Karpas-422 (cell line): ENCODE data around the gene ELK4. TPM values are rescaled to one million over a fixed set of nuclear protein-coding genes. Genes with fewer than 3 reads are reported as not detected.

ENCODE experiments used
- DNase-seq: peaks from one replicate; pipeline ENCODE4 v3.0.0-alpha.2; 2015
- H2AFZ ChIP-seq: fragments of 200-600 bp; sonication (generic); 2 replicates; pipeline ENCODE4 v1.6.1; 2014; ENCODE audit warnings: antibody characterized with exemption, low read length, mixed read lengths
- H3K27ac ChIP-seq: fragments of 200-600 bp; sonication (generic); 2 replicates; pipeline ENCODE4 v1.5.1; 2014; ENCODE audit warnings: mild to moderate bottlenecking, low read length, moderate library complexity
- H3K27me3 ChIP-seq: fragments of 200-600 bp; sonication (generic); 2 replicates; pipeline ENCODE4 v1.6.1; 2014; ENCODE audit warnings: low read length, mixed read lengths
- H3K36me3 ChIP-seq: fragments of 200-600 bp; sonication (generic); 2 replicates; pipeline ENCODE4 v1.6.1; 2014; ENCODE audit warnings: low read length, mixed read lengths; ENCODE audit not compliant: insufficient read depth
- H3K4me1 ChIP-seq: fragments of 200-600 bp; sonication (generic); 2 replicates; pipeline ENCODE4 v1.6.1; 2014; ENCODE audit warnings: mild to moderate bottlenecking, low read length, mixed read lengths
- H3K4me2 ChIP-seq: fragments of 200-600 bp; sonication (generic); 2 replicates; pipeline ENCODE4 v1.6.1; 2014; ENCODE audit warnings: low read length, low read depth, mild to moderate bottlenecking; ENCODE audit not compliant: poor library complexity, severe bottlenecking
- H3K4me3 ChIP-seq: fragments of 200-600 bp; sonication (generic); 2 replicates; pipeline ENCODE4 v1.5.1; 2014; ENCODE audit warnings: mild to moderate bottlenecking, antibody characterized with exemption, low read length, mixed read lengths
- H3K79me2 ChIP-seq: fragments of 200-600 bp; sonication (generic); 2 replicates; pipeline ENCODE4 v1.6.1; 2014; ENCODE audit warnings: mild to moderate bottlenecking, low read length, mixed read lengths
- H3K9ac ChIP-seq: fragments of 200-600 bp; sonication (generic); 2 replicates; pipeline ENCODE4 v1.6.0; 2014; ENCODE audit warnings: low read length
- H3K9me2 ChIP-seq: fragments of 200-600 bp; sonication (generic), shearing (Covaris generic); replicated peaks from 2 replicates; pipeline ENCODE4 v1.6.0; 2014; ENCODE audit warnings: mild to moderate bottlenecking, low read length, moderate library complexity; ENCODE audit not compliant: insufficient read depth
- H3K9me3 ChIP-seq: fragments of 300-700, 200-600 bp; sonication (generic); 2 replicates; pipeline ENCODE4 v1.6.1; 2014; ENCODE audit warnings: low read length, mixed read lengths
- H4K20me1 ChIP-seq: fragments of 200-600 bp; sonication (generic); 2 replicates; pipeline ENCODE4 v1.6.1; 2014; ENCODE audit warnings: mild to moderate bottlenecking, antibody characterized with exemption, low read length, low read depth; ENCODE audit not compliant: insufficient read depth
- total RNA-seq: library from RNA; depleted of rRNA; stranded (reverse); fragments of >200 nt; shearing (Covaris generic); gene quantifications from 2 replicates; pipeline ENCODE4 v1.2.3, GENCODE V29; 2014; ENCODE audit warnings: low replicate concordance

Gene ELK4
- total RNA-seq, 1 experiment from 2014 or later: 57.3 TPM

DNA sequence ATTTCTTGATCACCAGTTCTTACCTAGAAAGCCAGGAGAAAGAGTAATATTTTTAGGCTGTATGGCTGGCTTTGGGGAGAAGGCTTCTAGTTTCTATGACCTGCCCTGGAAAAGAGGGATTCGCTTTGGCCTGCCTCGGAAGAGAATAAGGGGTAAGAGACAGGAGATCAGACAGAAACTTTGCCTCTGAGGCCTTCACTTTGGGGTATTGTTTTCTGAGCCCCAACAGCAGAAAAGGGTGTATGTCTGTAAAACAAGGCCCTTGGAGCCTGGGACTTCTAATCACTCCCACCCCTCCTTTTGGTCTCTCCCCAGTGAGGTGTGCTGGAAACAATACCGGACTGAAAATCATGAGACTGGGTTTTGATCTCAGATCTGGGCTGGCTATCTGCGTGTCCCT is 43.4 kb upstream of the ELK4 start:
- no peak overlapping the region for H3K4me2 ChIP-seq
- H3K9me2 ChIP-seq: no peaks in the 10 kb centered on the region
- DNase-seq: no peak
- H3K79me2 ChIP-seq: no peaks in the 10 kb centered on the region
- H2AFZ ChIP-seq: no peak overlapping the region
- 0 out of 2 replicates have a peak, but pooled peaks cover 3% of the 10 kb centered on the region for H4K20me1 ChIP-seq
- no peak overlapping the region for H3K27ac ChIP-seq
- no peaks in the 10 kb centered on the region for H3K9me3 ChIP-seq
- peaks cover 4% of the 10 kb centered on the region for H3K4me1 ChIP-seq
- no peak overlapping the region for H3K4me3 ChIP-seq
- no peaks in the 10 kb centered on the region for H3K36me3 ChIP-seq
- no peaks in the 10 kb centered on the region for H3K27me3 ChIP-seq
- H3K9ac ChIP-seq: no peak overlapping the region

DNA sequence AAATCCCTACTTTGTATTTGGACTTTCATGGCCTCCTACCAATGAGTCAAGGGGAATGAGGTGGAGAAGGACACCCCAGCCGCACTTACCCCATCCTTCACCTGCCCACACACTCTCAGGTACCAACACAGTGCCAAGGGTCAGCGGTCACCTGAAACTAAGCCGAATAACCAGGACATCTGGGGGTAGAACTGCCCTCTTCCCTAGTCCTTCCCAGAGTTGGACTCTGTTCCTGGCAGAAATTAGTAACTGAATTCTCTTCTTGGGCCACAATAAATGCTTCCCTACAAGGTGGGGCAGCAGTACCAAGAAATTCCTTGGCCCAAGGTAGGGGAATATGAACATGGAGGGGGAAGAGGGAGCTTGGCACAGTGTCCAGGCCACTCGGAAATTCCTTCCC is 41.2 kb upstream of the ELK4 start:
- Histone ChIP-seq H4K20me1 (no peaks in the 10 kb centered on the region), H3K27ac (no peak overlapping the region), H3K9ac (no peak overlapping the region), H3K36me3 (no peaks in the 10 kb centered on the region), H2AFZ (no peak overlapping the region), H3K4me2 (no peak overlapping the region), H3K4me3 (no peak overlapping the region), H3K9me3 (no peaks in the 10 kb centered on the region), H3K9me2 (no peaks in the 10 kb centered on the region), H3K27me3 (no peaks in the 10 kb centered on the region), H3K4me1 (peaks cover 12% of the 10 kb centered on the region), H3K79me2 (no peaks in the 10 kb centered on the region)
- no peak for DNase-seq

DNA sequence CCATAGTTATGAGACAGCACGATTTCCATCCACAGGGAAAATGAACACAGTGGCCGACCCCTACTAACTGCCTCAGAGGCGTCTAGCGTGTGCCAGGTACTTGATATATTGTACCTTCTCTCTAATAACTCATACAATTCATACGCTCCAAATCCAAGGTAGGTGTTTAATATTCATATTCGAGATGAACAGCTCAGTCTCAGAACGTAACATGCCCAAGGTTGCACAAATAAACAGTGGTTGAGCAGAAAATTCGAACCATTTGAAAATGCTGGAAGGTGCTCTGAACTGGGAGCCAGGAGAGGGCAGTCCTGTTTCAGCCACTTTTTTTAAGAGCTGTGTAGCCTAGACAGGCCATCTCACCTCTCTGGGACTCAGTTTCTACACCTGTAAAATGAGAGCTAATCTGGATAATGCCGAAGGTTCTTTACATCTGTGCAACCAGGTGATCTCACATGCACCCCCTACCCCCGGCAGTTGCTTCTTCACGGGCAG is 40.6 kb upstream of the ELK4 start:
- Histone ChIP-seq H3K27ac (no peak overlapping the region), H3K9ac (no peak overlapping the region), H3K9me2 (no peaks in the 10 kb centered on the region), H3K27me3 (no peaks in the 10 kb centered on the region), H3K4me3 (no peak overlapping the region), H4K20me1 (no peaks in the 10 kb centered on the region), H3K4me1 (peaks cover 12% of the 10 kb centered on the region), H3K79me2 (no peaks in the 10 kb centered on the region), H3K36me3 (no peaks in the 10 kb centered on the region), H3K9me3 (no peaks in the 10 kb centered on the region), H3K4me2 (no peak overlapping the region), H2AFZ (no peak overlapping the region)
- no peak for DNase-seq

DNA sequence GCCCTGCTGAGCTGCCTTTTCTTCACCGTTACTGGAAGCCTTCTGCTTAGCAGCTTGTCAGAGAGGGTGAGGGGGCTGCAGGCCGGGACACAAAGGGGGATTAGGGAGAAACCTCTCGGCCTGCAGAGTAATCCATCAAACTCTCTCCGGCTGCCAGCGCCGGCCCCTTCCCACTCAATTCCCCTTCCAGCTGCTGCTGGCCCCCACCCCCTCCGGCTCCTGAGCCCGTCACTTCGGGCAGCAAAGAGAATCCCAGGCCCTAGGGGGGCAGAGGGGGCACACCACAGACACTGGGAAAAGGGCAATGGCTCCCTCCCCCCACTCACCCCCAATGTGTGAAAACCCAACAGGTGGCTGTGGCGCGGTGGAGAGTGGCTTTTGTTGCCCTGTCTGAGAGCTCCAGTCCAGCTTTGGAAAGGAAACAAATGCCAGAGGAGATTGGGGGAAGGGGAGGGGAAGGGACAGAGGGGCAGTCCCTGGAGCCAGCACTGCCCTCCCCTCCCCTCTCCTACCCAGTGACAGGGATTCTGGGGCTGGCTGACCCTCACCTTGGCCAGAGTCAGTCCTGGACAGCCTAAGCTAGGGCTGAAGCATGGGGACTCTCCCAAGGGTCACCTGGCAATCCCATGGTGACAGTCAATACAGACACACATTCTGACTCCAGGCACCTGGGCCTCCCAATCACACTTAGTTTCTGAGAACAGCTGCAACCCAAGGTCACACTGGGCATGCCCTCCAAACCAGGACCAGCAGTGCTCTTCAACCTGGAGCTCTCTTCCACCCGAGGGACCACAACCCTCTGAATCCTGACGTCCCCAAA is 39.0 kb upstream of the ELK4 start:
- H3K79me2 ChIP-seq: no peaks in the 10 kb centered on the region
- DNase-seq: no peak
- no peaks in the 10 kb centered on the region for H3K36me3 ChIP-seq
- peaks cover 12% of the 10 kb centered on the region for H3K4me1 ChIP-seq
- no peak overlapping the region for H2AFZ ChIP-seq
- no peaks in the 10 kb centered on the region for H3K9me3 ChIP-seq
- H3K9ac ChIP-seq: no peak overlapping the region
- no peak overlapping the region for H3K4me2 ChIP-seq
- H3K27ac ChIP-seq: no peak overlapping the region
- H3K4me3 ChIP-seq: no peak overlapping the region
- H3K27me3 ChIP-seq: no peaks in the 10 kb centered on the region
- no peaks in the 10 kb centered on the region for H3K9me2 ChIP-seq
- no peaks in the 10 kb centered on the region for H4K20me1 ChIP-seq

DNA sequence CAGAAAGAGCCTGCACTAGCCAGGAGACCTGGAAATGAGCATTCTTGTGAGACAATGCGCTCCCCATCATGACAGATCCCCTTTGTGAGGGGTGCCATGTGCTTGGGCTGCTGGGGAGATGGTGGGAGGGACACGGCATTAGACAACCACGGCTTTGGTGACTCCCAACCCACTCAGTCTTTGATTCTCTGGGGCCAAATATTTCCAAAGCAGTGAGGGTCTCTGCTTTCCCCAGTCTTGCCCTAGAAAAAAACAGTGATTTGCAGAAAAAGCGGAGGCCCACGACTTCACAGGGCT is 38.3 kb upstream of the ELK4 start:
- H3K9me3 ChIP-seq: no peaks in the 10 kb centered on the region
- H3K4me3 ChIP-seq: no peak overlapping the region
- H3K36me3 ChIP-seq: no peaks in the 10 kb centered on the region
- no peak for DNase-seq
- H3K4me2 ChIP-seq: no peak overlapping the region
- H2AFZ ChIP-seq: no peak overlapping the region
- no peaks in the 10 kb centered on the region for H3K79me2 ChIP-seq
- H3K27ac ChIP-seq: no peak overlapping the region
- H4K20me1 ChIP-seq: no peaks in the 10 kb centered on the region
- H3K27me3 ChIP-seq: no peaks in the 10 kb centered on the region
- peaks cover 12% of the 10 kb centered on the region for H3K4me1 ChIP-seq
- H3K9me2 ChIP-seq: no peaks in the 10 kb centered on the region
- H3K9ac ChIP-seq: no peak overlapping the region

DNA sequence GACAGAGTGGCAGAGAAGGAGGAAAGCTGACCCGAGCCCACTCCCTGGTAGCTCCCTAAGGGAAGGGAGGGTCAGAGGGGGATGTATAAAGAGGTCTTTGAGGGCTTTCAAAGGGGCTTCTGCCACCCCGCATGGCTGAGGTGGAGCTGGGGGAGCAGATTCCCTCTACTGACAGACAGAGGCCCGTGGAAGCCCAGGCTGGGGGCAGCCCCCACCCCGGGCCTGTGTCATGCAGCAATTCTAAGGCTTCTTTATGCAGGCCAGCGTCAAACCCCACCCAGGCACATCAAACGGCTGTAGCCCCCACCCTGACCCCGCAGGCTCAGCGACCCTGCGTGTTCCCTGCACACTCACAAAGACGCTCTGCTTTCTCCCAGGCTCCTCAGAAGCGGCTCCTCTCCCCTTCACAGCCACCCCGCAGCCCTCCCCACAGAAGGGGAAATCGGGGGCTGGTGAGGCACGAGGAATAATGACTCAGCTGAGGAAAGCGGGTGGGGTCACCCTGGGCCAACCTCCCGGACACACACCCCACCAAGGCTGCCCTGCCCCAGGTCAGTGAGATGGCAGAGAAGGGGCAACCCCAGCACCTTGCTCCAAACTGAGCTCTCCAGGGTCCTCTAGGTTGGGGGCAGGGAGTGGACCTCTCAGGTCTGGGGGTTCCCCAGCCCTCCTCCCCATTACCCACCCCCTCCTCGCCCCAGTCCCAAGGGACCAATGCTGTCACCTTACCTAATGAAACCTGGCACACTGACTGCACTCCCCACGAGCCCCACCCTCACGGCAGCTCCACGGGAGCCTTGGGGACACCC is 37.7 kb upstream of the ELK4 start:
- H3K27ac ChIP-seq: no peak overlapping the region
- no peaks in the 10 kb centered on the region for H4K20me1 ChIP-seq
- no peak overlapping the region for H2AFZ ChIP-seq
- H3K4me2 ChIP-seq: no peak overlapping the region
- no peaks in the 10 kb centered on the region for H3K79me2 ChIP-seq
- no peaks in the 10 kb centered on the region for H3K36me3 ChIP-seq
- no peak for DNase-seq
- no peaks in the 10 kb centered on the region for H3K9me3 ChIP-seq
- no peak overlapping the region for H3K4me3 ChIP-seq
- no peaks in the 10 kb centered on the region for H3K27me3 ChIP-seq
- H3K9ac ChIP-seq: no peak overlapping the region
- H3K4me1 ChIP-seq: peaks cover 12% of the 10 kb centered on the region
- H3K9me2 ChIP-seq: no peaks in the 10 kb centered on the region

DNA sequence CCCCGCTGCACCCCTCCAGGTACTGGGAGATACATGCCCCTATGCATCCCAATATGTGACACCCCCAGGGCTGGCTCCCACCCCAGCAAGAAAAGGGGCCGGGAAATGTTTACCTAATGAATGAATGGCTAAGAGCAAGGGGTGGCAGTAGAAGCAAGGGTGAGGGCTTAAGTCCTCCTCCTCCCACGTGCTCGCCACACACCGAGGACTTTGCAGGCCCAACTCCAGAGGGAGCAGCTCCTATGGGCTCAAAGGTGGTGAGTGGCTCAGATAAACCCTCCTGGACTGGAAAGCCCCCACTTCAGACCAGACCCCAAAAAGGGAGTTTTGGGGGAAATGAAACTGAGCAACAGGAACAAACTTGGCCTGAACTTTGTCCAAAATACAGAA is 37.1 kb upstream of the ELK4 start:
- H3K4me1 ChIP-seq: peaks cover 12% of the 10 kb centered on the region
- H3K4me2 ChIP-seq: no peak overlapping the region

DNA sequence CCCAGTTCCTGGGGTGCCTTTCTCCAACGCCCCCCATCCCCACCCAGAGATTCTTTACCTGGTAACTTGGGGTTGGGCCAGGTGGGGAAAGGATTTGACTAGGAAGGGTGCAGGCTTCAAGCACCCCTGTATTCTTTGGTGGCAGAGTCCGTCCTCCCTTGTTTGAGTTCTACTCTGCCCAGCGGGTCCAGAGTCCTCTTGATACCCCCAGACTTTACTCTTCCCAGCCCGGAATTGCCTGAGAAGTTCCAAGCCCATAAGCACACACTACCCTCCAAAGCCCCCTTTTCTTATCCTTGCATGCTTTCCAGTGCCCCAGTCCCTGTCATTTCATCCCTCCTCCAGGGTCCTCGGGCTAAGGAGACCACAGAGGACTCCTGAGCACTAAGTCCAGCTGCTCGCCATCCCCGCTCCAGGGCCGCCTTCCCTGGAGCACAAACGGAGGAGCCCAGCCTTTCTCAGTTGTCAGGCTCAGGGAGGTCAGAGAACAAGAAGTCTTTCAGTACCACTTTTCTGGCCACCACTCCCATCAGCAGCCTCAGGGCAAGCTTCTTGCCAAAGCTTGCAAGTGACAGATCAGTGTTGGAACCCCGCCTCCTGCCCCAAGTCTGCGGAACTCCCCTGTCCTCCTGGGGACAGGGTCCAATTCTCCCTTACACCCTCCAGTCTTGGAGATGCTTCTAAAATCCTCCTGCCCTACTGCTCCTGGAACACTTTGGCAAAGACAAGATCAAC is 36.3 kb upstream of the ELK4 start:
- no peak for DNase-seq
- H3K9me3 ChIP-seq: no peaks in the 10 kb centered on the region
- H3K4me1 ChIP-seq: peaks cover 12% of the 10 kb centered on the region
- no peaks in the 10 kb centered on the region for H3K36me3 ChIP-seq
- H3K79me2 ChIP-seq: no peaks in the 10 kb centered on the region
- no peak overlapping the region for H2AFZ ChIP-seq
- H4K20me1 ChIP-seq: no peaks in the 10 kb centered on the region
- H3K27me3 ChIP-seq: no peaks in the 10 kb centered on the region
- no peaks in the 10 kb centered on the region for H3K9me2 ChIP-seq
- H3K4me3 ChIP-seq: no peak overlapping the region
- no peak overlapping the region for H3K9ac ChIP-seq
- H3K4me2 ChIP-seq: no peak overlapping the region
- no peak overlapping the region for H3K27ac ChIP-seq

More for the DNA sequence above, 37.1 kb upstream of the ELK4 start:
- Histone ChIP-seq H3K9ac (no peak overlapping the region), H2AFZ (no peak overlapping the region), H4K20me1 (no peaks in the 10 kb centered on the region), H3K4me3 (no peak overlapping the region), H3K9me3 (no peaks in the 10 kb centered on the region), H3K27ac (no peak overlapping the region), H3K79me2 (no peaks in the 10 kb centered on the region), H3K9me2 (no peaks in the 10 kb centered on the region), H3K36me3 (no peaks in the 10 kb centered on the region), H3K27me3 (no peaks in the 10 kb centered on the region)
- DNase-seq: peak; percentile 45
